ENCODE results near the gene HNRNPA0. TPM values are rescaled to one million over a fixed set of nuclear protein-coding genes. Genes with fewer than 3 reads are reported as not detected.

Gene HNRNPA0
- total RNA-seq, 3 donors from 2014 or later (not counting 1 experiment from before 2014, with no cell fraction given), result 31.5 to 35.9 (median 33.5) TPM

DNA sequence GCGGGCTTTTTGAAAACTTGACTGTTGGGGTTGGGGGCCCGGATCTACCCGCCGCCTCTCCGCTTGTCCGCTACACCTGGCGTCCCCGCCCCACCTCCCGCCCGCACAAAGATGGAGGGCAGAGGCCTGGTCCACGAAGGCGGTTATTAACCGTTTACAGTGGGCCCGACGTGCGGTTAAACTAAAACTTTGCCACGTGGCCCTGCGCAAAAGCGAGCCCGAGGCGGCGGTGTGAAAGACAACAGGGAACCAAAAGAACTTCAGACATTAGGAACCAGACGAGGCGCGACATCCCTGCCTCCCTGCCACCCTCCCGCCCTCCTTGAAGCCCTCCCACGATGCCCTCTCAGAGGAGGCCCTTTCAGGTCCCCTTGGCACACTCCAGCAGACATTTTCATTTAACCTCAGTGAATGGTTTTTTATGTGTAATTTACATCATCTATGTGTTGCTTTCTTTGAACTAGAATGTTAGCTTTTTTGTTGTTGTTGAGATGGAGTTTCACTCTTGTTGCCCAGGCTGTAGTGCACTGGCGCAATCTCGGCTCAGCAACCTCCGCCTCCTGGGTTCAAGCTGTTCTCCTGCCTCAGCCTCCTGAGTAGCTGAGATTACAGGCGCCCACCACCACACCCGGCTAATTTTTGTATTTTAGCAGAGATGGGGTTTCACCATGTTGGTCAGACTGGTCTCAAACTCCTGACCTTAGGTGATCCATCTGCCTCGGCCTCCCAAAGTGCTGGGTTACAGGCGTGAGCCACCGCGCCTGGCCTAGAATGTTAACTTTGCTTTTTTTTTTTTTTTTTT, 999 bp upstream of the HNRNPA0 start:
- TF ChIP-seq, protein P1, sequence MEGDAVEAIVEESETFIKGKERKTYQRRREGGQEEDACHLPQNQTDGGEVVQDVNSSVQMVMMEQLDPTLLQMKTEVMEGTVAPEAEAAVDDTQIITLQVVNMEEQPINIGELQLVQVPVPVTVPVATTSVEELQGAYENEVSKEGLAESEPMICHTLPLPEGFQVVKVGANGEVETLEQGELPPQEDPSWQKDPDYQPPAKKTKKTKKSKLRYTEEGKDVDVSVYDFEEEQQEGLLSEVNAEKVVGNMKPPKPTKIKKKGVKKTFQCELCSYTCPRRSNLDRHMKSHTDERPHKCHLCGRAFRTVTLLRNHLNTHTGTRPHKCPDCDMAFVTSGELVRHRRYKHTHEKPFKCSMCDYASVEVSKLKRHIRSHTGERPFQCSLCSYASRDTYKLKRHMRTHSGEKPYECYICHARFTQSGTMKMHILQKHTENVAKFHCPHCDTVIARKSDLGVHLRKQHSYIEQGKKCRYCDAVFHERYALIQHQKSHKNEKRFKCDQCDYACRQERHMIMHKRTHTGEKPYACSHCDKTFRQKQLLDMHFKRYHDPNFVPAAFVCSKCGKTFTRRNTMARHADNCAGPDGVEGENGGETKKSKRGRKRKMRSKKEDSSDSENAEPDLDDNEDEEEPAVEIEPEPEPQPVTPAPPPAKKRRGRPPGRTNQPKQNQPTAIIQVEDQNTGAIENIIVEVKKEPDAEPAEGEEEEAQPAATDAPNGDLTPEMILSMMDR (IDR thresholded peaks at IDR 0.05), result no peak
- H3K4me1 Mint-ChIP-seq, result peaks cover 28 to 42% of the 10 kb centered on the region in 2 donors
- ATAC-seq, result peak; percentile 13 to 20 (median 19)
- H3K9me3 Mint-ChIP-seq, result no peaks in the 10 kb centered on the region
- peaks cover 14% of the 10 kb centered on the region for H3K4me1 ChIP-seq (ENCODE audit: control insufficient read depth, insufficient read depth, low read length)
- H3K27ac Mint-ChIP-seq, result peak overlapping the region; percentile 100
- DNase-seq, result no peak
- peak overlapping the region; percentile 97 for H3K4me3 Mint-ChIP-seq
- WGBS (ENCODE audit: insufficient coverage), result 29% methylated on average over 36 of the region's 36 CpGs
- H3K36me3 ChIP-seq (ENCODE audit: control insufficient read depth, insufficient read depth, low read length), result peaks cover 2% of the 10 kb centered on the region
- intact Hi-C loops (cut with micrococcal nuclease), result loop anchor here (5.0 kb wide), 1 partner anchor 422 kb away; the partner anchor contains the start of genes BRD8 and KIF20A
- H3K9me3 ChIP-seq (ENCODE audit: control insufficient read depth, insufficient read depth, low read length), result no peaks in the 10 kb centered on the region
- peak overlapping the region; percentile 99 for H3K27ac ChIP-seq (ENCODE audit: low read length)
- peak overlapping the region; percentile 77 for H3K4me3 ChIP-seq (ENCODE audit: low read length)
- no peaks in the 10 kb centered on the region for H3K36me3 Mint-ChIP-seq
- H3K27me3 Mint-ChIP-seq (ENCODE audit: low read depth in 2 of 2), result peaks cover 0 to 3% of the 10 kb centered on the region in 2 donors
- no peaks in the 10 kb centered on the region for H3K27me3 ChIP-seq (ENCODE audit: control insufficient read depth, insufficient read depth, low read length)

DNA sequence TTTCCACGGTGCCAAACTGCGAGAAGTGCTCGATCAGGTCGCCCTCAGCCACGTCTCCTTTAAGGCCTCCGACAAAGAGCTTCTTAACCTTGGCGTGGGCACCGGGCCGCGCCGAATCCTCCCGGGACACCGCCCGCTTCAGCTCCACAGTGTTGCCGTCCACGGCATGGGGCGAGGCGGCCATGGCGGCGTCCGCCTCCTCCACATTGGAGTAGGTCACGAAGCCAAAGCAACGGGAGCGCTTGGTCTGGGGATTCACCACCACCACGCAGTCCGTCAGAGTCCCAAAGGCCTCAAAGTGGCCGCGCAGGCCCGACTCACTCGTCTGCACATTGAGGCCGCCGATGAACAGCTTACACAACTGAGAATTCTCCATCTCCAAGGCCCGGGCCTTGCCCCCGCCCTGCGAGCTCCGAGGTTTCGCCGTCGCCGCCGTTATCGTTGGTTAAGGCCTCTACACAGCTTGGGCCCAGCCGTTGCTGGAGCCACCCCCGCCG, 424 bp downstream of the HNRNPA0 start:
- peaks cover 0 to 3% of the 10 kb centered on the region in 2 donors for H3K27me3 Mint-ChIP-seq (ENCODE audit: low read depth in 2 of 2)
- H3K9me3 Mint-ChIP-seq, result no peaks in the 10 kb centered on the region
- peak overlapping the region; percentile 99 for H3K27ac ChIP-seq (ENCODE audit: low read length)
- ATAC-seq (peak; percentile 14 to 30 (median 15)), DNase-seq (no peak)
- H3K36me3 ChIP-seq (ENCODE audit: control insufficient read depth, insufficient read depth, low read length), result peaks cover 2% of the 10 kb centered on the region
- under 1% methylated on average over 45 of the region's 45 CpGs for WGBS (ENCODE audit: insufficient coverage)
- H3K27me3 ChIP-seq (ENCODE audit: control insufficient read depth, insufficient read depth, low read length), result no peaks in the 10 kb centered on the region
- no peaks in the 10 kb centered on the region for H3K36me3 Mint-ChIP-seq
- H3K9me3 ChIP-seq (ENCODE audit: control insufficient read depth, insufficient read depth, low read length), result no peaks in the 10 kb centered on the region
- H3K27ac Mint-ChIP-seq, result peak overlapping the region; percentile 100
- TF ChIP-seq, protein P1 (IDR thresholded peaks at IDR 0.05), result no peak
- intact Hi-C loops (cut with micrococcal nuclease), result loop anchor here (2.0 to 5.0 kb wide), 2 partner anchors 279 to 424 kb away; partner anchors contain the start of genes BRD8, FAM13B and KIF20A
- peak overlapping the region; percentile 97 for H3K4me3 Mint-ChIP-seq
- H3K4me1 Mint-ChIP-seq, result peaks cover 30 to 42% of the 10 kb centered on the region in 2 donors
- H3K4me3 ChIP-seq (ENCODE audit: low read length), result peak overlapping the region; percentile 77
- H3K4me1 ChIP-seq (ENCODE audit: control insufficient read depth, insufficient read depth, low read length), result peaks cover 14% of the 10 kb centered on the region

DNA sequence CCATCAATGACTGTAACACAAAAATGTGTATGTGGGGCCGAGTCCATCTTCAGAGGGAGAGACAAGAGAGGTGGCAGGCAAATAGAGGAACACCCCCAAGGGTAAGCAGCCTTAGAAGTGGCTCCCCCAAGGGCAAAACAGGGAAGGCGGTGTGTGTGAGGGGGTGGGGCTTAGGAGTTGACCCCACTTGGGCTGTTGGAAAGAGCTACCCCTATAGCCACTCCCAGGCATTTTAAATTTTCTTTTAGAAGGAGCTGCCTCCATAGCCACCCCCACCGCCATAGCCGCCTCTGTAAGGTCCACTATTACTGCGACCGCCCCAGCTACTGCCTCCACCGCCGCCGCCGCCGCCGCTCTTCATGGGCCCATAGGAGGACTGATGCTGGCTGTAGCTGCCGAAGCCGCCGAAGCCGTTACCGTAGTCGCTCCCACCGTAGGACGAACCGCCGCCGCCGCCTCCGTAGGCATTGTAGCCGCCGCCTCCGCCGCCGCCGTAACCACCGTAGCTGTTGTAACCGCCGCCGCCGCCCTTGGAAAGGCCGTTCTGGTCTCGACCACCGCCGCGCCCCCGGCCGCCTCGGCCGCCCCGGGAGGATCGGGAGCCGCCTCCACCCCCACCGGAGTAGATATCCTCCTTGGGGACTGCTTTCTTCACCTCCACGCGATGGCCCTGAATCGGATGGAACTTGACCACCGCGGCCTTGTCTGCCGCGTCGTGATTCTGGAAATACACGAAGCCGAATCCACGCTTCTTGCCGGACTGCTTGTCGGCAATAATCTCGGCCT, 1.1 kb downstream of the HNRNPA0 start:
- Histone ChIP-seq H3K36me3 (ENCODE audit: control insufficient read depth, insufficient read depth, low read length) (peaks cover 2% of the 10 kb centered on the region), H3K27ac (ENCODE audit: low read length) (peak overlapping the region; percentile 99), H3K4me3 (ENCODE audit: low read length) (peak overlapping the region; percentile 77), H3K4me1 (ENCODE audit: control insufficient read depth, insufficient read depth, low read length) (peaks cover 14% of the 10 kb centered on the region), H3K27me3 (ENCODE audit: control insufficient read depth, insufficient read depth, low read length) (no peaks in the 10 kb centered on the region), H3K9me3 (ENCODE audit: control insufficient read depth, insufficient read depth, low read length) (no peaks in the 10 kb centered on the region)
- DNase-seq (peak; percentile 52 to 60), ATAC-seq (no peak)
- peak overlapping the region; percentile 97 for H3K4me3 Mint-ChIP-seq
- intact Hi-C loops (cut with micrococcal nuclease), result loop anchor here (2.0 to 5.0 kb wide), 2 partner anchors 280 to 424 kb away; partner anchors contain the start of genes BRD8, FAM13B and KIF20A
- H3K36me3 Mint-ChIP-seq, result no peaks in the 10 kb centered on the region
- peaks cover 30 to 42% of the 10 kb centered on the region in 2 donors for H3K4me1 Mint-ChIP-seq
- WGBS (ENCODE audit: insufficient coverage), result under 1% methylated on average over 63 of the region's 63 CpGs
- H3K27ac Mint-ChIP-seq, result peak overlapping the region; percentile 100
- peaks cover 0 to 3% of the 10 kb centered on the region in 2 donors for H3K27me3 Mint-ChIP-seq (ENCODE audit: low read depth in 2 of 2)
- no peaks in the 10 kb centered on the region for H3K9me3 Mint-ChIP-seq
- TF ChIP-seq, protein P1 (IDR thresholded peaks at IDR 0.05), result no peak

Measured in natural killer cell (primary cell).